ENCODE data around the gene FRS2. TPM values are rescaled to one million over a fixed set of nuclear protein-coding genes. Genes with fewer than 3 reads are reported as not detected.

FRS2 gene
- total RNA-seq, 1 experiment from 2014 or later, result 35.0 TPM

DNA sequence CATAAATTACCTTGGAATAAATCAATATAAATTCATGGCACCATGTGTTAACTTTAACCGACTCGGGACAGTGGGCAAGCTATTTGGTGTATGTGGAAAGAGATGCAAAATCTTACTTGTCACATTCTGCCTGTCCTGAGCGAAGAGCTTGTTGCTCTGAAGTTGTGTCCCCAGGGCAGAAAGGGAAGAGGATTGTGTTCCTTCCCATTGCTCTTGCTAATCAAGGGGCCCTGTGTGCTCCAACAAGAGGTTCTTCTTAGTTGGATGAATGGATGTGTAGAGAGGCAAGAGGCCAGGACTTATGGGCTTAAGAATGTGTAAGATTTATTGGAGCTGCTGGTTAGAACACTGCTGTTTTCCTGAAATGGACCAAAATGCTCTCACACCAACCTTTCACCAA, 36.5 kb upstream of the FRS2 start:
- H2AFZ ChIP-seq (ENCODE audit: low read length), result no peak overlapping the region
- H3K36me3 ChIP-seq (ENCODE audit: low read depth, low read length), result no peaks in the 10 kb centered on the region
- H3K4me3 ChIP-seq (ENCODE audit: low read length), result no peak overlapping the region
- no peaks in the 10 kb centered on the region for H3K4me1 ChIP-seq (ENCODE audit: insufficient read depth, low read length)
- ATAC-seq, result no peak
- H3K27ac ChIP-seq (ENCODE audit: low read length), result no peak overlapping the region
- ChIA-PET CTCF (no interaction called here), POLR2A (ENCODE audit: unreplicated experiment) (no interaction called here)
- H3K9ac ChIP-seq (ENCODE audit: low read length), result no peak overlapping the region
- no peak for DNase-seq
- no peak overlapping the region for H3K4me2 ChIP-seq (ENCODE audit: low read length)
- TF ChIP-seq EZH2phosphoT487 (IDR thresholded peaks at IDR 0.05; ENCODE audit: borderline replicate concordance, low read length), result no peak
- no TSS peak for BruUV-seq (replicated peaks)
- H3K79me2 ChIP-seq (ENCODE audit: low read length), result no peaks in the 10 kb centered on the region
- H4K20me1 ChIP-seq (ENCODE audit: low read length), result no peaks in the 10 kb centered on the region
- no peaks in the 10 kb centered on the region for H3K9me3 ChIP-seq (ENCODE audit: low read length)
- no peaks in the 10 kb centered on the region for H3F3A ChIP-seq (ENCODE audit: low read length, unreplicated experiment)
- no peaks in the 10 kb centered on the region for H3K9me2 ChIP-seq (replicated peaks; ENCODE audit: low read length)
- no peaks in the 10 kb centered on the region for H3K27me3 ChIP-seq (ENCODE audit: low read length)
- intact Hi-C loops (cut with micrococcal nuclease), result no loop called here

DNA sequence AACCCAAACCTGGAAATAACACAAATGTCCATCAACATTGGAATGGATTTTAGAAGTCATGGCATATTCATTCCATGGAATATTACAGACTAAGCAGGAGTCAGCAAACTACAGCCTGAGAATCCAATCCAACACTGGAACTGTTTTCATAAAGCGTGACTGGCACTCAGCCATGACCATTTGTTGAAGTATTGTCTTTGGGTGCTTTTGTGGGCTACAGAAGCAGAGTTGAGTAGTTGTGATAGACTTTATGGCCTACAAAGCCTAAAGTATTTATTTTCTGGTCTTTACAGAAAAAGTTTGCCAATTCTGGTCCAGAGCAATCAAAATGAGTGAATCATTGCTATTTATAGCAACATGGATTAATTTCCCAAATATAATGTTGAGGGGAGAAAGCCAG, 34.5 kb upstream of the FRS2 start:
- ChIA-PET CTCF (no interaction called here), POLR2A (ENCODE audit: unreplicated experiment) (no interaction called here)
- Histone ChIP-seq H3K9me2 (replicated peaks; ENCODE audit: low read length) (no peaks in the 10 kb centered on the region), H3K9ac (ENCODE audit: low read length) (no peak overlapping the region), H3K36me3 (ENCODE audit: low read depth, low read length) (no peaks in the 10 kb centered on the region), H3K27ac (ENCODE audit: low read length) (no peak overlapping the region), H3K4me1 (ENCODE audit: insufficient read depth, low read length) (0 out of 2 replicates have a peak, but pooled peaks cover 8% of the 10 kb centered on the region), H3K4me3 (ENCODE audit: low read length) (no peak overlapping the region), H2AFZ (ENCODE audit: low read length) (no peak overlapping the region), H3K9me3 (ENCODE audit: low read length) (no peaks in the 10 kb centered on the region), H3K79me2 (ENCODE audit: low read length) (no peaks in the 10 kb centered on the region), H3F3A (ENCODE audit: low read length, unreplicated experiment) (no peaks in the 10 kb centered on the region), H3K4me2 (ENCODE audit: low read length) (no peak overlapping the region), H3K27me3 (ENCODE audit: low read length) (no peaks in the 10 kb centered on the region), H4K20me1 (ENCODE audit: low read length) (no peaks in the 10 kb centered on the region)
- DNase-seq (no peak), ATAC-seq (no peak)
- TF ChIP-seq CTCF (conservative IDR thresholded peaks at IDR 0.05; ENCODE audit: low read depth, low read length) (no peak), EZH2 (IDR thresholded peaks at IDR 0.05; ENCODE audit: low read length, unreplicated experiment) (no peak)
- intact Hi-C loops (cut with micrococcal nuclease), result no loop called here
- no TSS peak for BruUV-seq (replicated peaks)

GRCh38 chr12:69437073-69437472, 33.1 kb upstream of the FRS2 start:
- Histone ChIP-seq H3F3A (ENCODE audit: low read length, unreplicated experiment) (no peaks in the 10 kb centered on the region), H3K27me3 (ENCODE audit: low read length) (no peaks in the 10 kb centered on the region), H4K20me1 (ENCODE audit: low read length) (no peaks in the 10 kb centered on the region), H3K27ac (ENCODE audit: low read length) (no peak overlapping the region), H3K9me2 (replicated peaks; ENCODE audit: low read length) (no peaks in the 10 kb centered on the region), H3K9me3 (ENCODE audit: low read length) (no peaks in the 10 kb centered on the region), H3K4me1 (ENCODE audit: insufficient read depth, low read length) (0 out of 2 replicates have a peak, but pooled peaks cover 8% of the 10 kb centered on the region), H3K79me2 (ENCODE audit: low read length) (no peaks in the 10 kb centered on the region), H3K4me3 (ENCODE audit: low read length) (no peak overlapping the region), H3K4me2 (ENCODE audit: low read length) (no peak overlapping the region), H3K9ac (ENCODE audit: low read length) (no peak overlapping the region), H2AFZ (ENCODE audit: low read length) (no peak overlapping the region), H3K36me3 (ENCODE audit: low read depth, low read length) (no peaks in the 10 kb centered on the region)
- DNase-seq, result no peak
- ChIA-PET POLR2A (ENCODE audit: unreplicated experiment) (no interaction called here), CTCF (no interaction called here)
- intact Hi-C loops (cut with micrococcal nuclease), result no loop called here
- no peak for TF ChIP-seq CTCF (conservative IDR thresholded peaks at IDR 0.05; ENCODE audit: low read depth, low read length)
- TF ChIP-seq EZH2phosphoT487 (IDR thresholded peaks at IDR 0.05; ENCODE audit: borderline replicate concordance, low read length), result no peak
- TF ChIP-seq EZH2 (IDR thresholded peaks at IDR 0.05; ENCODE audit: low read length, unreplicated experiment), result no peak
- BruUV-seq (replicated peaks), result no TSS peak
- no peak for ATAC-seq

Measured in PC-3 (cell line).